H9 (cell line): ENCODE data around the gene SPTBN5. TPM values are rescaled to one million over a fixed set of nuclear protein-coding genes. Genes with fewer than 3 reads are reported as not detected.
A peak's percentile ranks its signal among the peaks of the same experiment; 100 is the strongest.

ENCODE experiments used
- DNase-seq: peaks from one replicate; pipeline ENCODE4 v3.0.0-alpha.2; 2017
- H2AFZ ChIP-seq: one replicate; pipeline ENCODE4 v1.6.1; 2013; ENCODE audit warnings: mild to moderate bottlenecking, low read length, control low read depth, moderate library complexity
- H2AK5ac ChIP-seq: 2 replicates; pipeline ENCODE4 v1.6.1; 2013; ENCODE audit warnings: low read length, control low read depth, mixed read lengths; ENCODE audit not compliant: insufficient read length
- H2BK120ac ChIP-seq: one replicate; pipeline ENCODE4 v1.6.1; 2013; ENCODE audit warnings: low read depth, mild to moderate bottlenecking, low read length, control low read depth, inconsistent platforms; ENCODE audit not compliant: poor library complexity, severe bottlenecking
- H2BK12ac ChIP-seq: 2 replicates; pipeline ENCODE4 v1.6.1; 2013; ENCODE audit warnings: low read length, control low read depth, mixed read lengths, low read depth; ENCODE audit not compliant: insufficient read length
- H2BK15ac ChIP-seq: 2 replicates; pipeline ENCODE4 v1.6.1; 2013; ENCODE audit warnings: low read depth, low read length, control low read depth
- H2BK20ac ChIP-seq: one replicate; pipeline ENCODE4 v1.6.1; 2013; ENCODE audit warnings: low read depth, mild to moderate bottlenecking, low read length, control low read depth, inconsistent platforms; ENCODE audit not compliant: poor library complexity, severe bottlenecking
- H2BK5ac ChIP-seq: 2 replicates; pipeline ENCODE4 v1.6.1; 2013; ENCODE audit warnings: low read length, control low read depth, mixed read lengths; ENCODE audit not compliant: insufficient read length
- H3K14ac ChIP-seq: 2 replicates; pipeline ENCODE4 v1.6.1; 2013; ENCODE audit warnings: low read length, control low read depth; ENCODE audit not compliant: insufficient read depth
- H3K18ac ChIP-seq: 2 replicates; pipeline ENCODE4 v1.6.1; 2013; ENCODE audit warnings: low read depth, mild to moderate bottlenecking, mixed read lengths, low read length, control low read depth; ENCODE audit not compliant: insufficient read length
- H3K23ac ChIP-seq: 2 replicates; pipeline ENCODE4 v1.6.1; 2013; ENCODE audit warnings: low read length, control low read depth, mixed read lengths, low read depth; ENCODE audit not compliant: insufficient read length
- H3K23me2 ChIP-seq: 2 replicates; pipeline ENCODE4 v1.6.1; 2013; ENCODE audit warnings: low read depth, mild to moderate bottlenecking, mixed read lengths, low read length, control low read depth; ENCODE audit not compliant: insufficient read length, poor library complexity, severe bottlenecking
- H3K27ac ChIP-seq: 2 replicates; pipeline ENCODE4 v1.5.1; 2013; ENCODE audit warnings: low read length, control low read depth, mixed read lengths, low read depth; ENCODE audit not compliant: insufficient read length
- H3K27me3 ChIP-seq: 2 replicates; pipeline ENCODE4 v1.6.1; 2013; ENCODE audit warnings: low read length, control low read depth, inconsistent platforms; ENCODE audit not compliant: insufficient read depth
- H3K4ac ChIP-seq: 2 replicates; pipeline ENCODE4 v1.6.1; 2013; ENCODE audit warnings: low read depth, mild to moderate bottlenecking, control low read depth, inconsistent platforms, low read length, moderate library complexity
- H3K4me1 ChIP-seq: 2 replicates; pipeline ENCODE4 v1.6.1; 2013; ENCODE audit warnings: low read length, control low read depth, inconsistent platforms; ENCODE audit not compliant: insufficient read depth
- H3K4me2 ChIP-seq: 2 replicates; pipeline ENCODE4 v1.6.1; 2013; ENCODE audit warnings: low read length, control low read depth, mixed read lengths; ENCODE audit not compliant: insufficient read length, insufficient read depth
- H3K56ac ChIP-seq: 2 replicates; pipeline ENCODE4 v1.6.1; 2013; ENCODE audit warnings: low read depth, mild to moderate bottlenecking, mixed read lengths, low read length, control low read depth; ENCODE audit not compliant: insufficient read length
- H3K79me1 ChIP-seq: 2 replicates; pipeline ENCODE4 v1.6.1; 2013; ENCODE audit warnings: low read depth, mild to moderate bottlenecking, moderate library complexity, low read length, control low read depth, inconsistent platforms; ENCODE audit not compliant: insufficient read depth, poor library complexity, severe bottlenecking
- H3K79me2 ChIP-seq: 2 replicates; pipeline ENCODE4 v1.6.1; 2013; ENCODE audit warnings: low read length, control low read depth, inconsistent platforms; ENCODE audit not compliant: insufficient read depth
- H3K9ac ChIP-seq: 2 replicates; pipeline ENCODE4 v1.6.1; 2013; ENCODE audit warnings: low read length, control low read depth, mixed read lengths; ENCODE audit not compliant: insufficient read length; ENCODE audit errors: extremely low read depth
- H3K9me3 ChIP-seq: one replicate; pipeline ENCODE4 v1.6.1; 2013; ENCODE audit warnings: low read depth, low read length, inconsistent platforms; ENCODE audit not compliant: control insufficient read depth
- H3T11ph ChIP-seq: one replicate; pipeline ENCODE4 v1.6.1; 2013; ENCODE audit warnings: mild to moderate bottlenecking, low read length, control low read depth, inconsistent platforms
- H4K20me1 ChIP-seq: one replicate; pipeline ENCODE4 v1.6.1; 2013; ENCODE audit not compliant: control insufficient read depth, insufficient read length, insufficient read depth
- H4K5ac ChIP-seq: 2 replicates; pipeline ENCODE4 v1.6.1; 2013; ENCODE audit warnings: low read depth, mild to moderate bottlenecking, mixed read lengths, low read length, control low read depth; ENCODE audit not compliant: insufficient read length
- H4K8ac ChIP-seq: replicated peaks from 2 replicates; pipeline ENCODE4 v1.6.1; 2013; ENCODE audit warnings: low read length, control low read depth, mixed read lengths, low read depth; ENCODE audit not compliant: insufficient read length
- H4K91ac ChIP-seq: 2 replicates; pipeline ENCODE4 v1.6.1; 2013; ENCODE audit warnings: low read depth, mild to moderate bottlenecking, moderate library complexity, mixed read lengths, low read length, control low read depth; ENCODE audit not compliant: insufficient read length
- H3K27ac Mint-ChIP-seq, 3 experiments: 2 replicates in 2 of 3; 3 replicates in 1 of 3; pipeline ENCODE4 v1.8.0; 2020 to 2021; ENCODE audit warnings: mixed read lengths in 3 of 3, mild to moderate bottlenecking in 1 of 3, moderate library complexity in 1 of 3
- H3K27me3 Mint-ChIP-seq: 2 replicates; pipeline ENCODE4 v1.8.0; 2021; ENCODE audit warnings: low read depth, mild to moderate bottlenecking, moderate library complexity, mixed read lengths
- H3K36me3 Mint-ChIP-seq, 3 experiments: 2 replicates in 2 of 3; 3 replicates in 1 of 3; pipeline ENCODE4 v1.8.0; 2020 to 2021; ENCODE audit warnings: low read depth in 3 of 3, mixed read lengths in 3 of 3; ENCODE audit not compliant: insufficient read depth in 1 of 3
- H3K4me1 Mint-ChIP-seq, 2 experiments: 2 replicates each; pipeline ENCODE4 v1.8.0; 2020; ENCODE audit warnings: mixed read lengths in 2 of 2
- H3K4me3 Mint-ChIP-seq, 2 experiments: 2 replicates in 1 of 2; 3 replicates in 1 of 2; pipeline ENCODE4 v1.8.0; 2020 to 2021; ENCODE audit warnings: mild to moderate bottlenecking in 2 of 2, mixed read lengths in 2 of 2, moderate library complexity in 1 of 2
- H3K9me3 Mint-ChIP-seq, 2 experiments: 2 replicates in 1 of 2; 3 replicates in 1 of 2; pipeline ENCODE4 v1.8.0; 2020; ENCODE audit warnings: mild to moderate bottlenecking in 2 of 2, mixed read lengths in 2 of 2, moderate library complexity in 1 of 2
- CTCF ChIP-seq: fragments of 200-600 bp; sonication (generic); conservative IDR thresholded peaks from 3 replicates; pipeline ENCODE4 v1.8.0; 2021; ENCODE audit warnings: antibody characterized with exemption, mild to moderate bottlenecking
- WGBS: extraction: QIAGEN DNeasy Blood & Tissue Kit; methylation state at CpG from one replicate; pipeline ENCODE4 v1.1.7; 2013; ENCODE audit warnings: missing lambda C conversion rate, low lambda C conversion rate, mixed read lengths; ENCODE audit not compliant: insufficient read length; ENCODE audit errors: extremely low coverage; 5-methylcytosine and 5-hydroxymethylcytosine counted together
- total RNA-seq: library from RNA; stranded (reverse); gene quantifications from 2 replicates; pipeline ENCODE4 v1.2.1, GENCODE V29; 2021

The SPTBN5 gene
- total RNA-seq, 1 experiment from 2014 or later: 0.90 TPM

GRCh38 chr15:41813426-41813825, 80.4 kb downstream of the SPTBN5 start:
- no peaks in the 10 kb centered on the region for H3K9me3 ChIP-seq
- no peak for DNase-seq
- H2BK20ac ChIP-seq: no peak overlapping the region
- no peak overlapping the region for H2BK120ac ChIP-seq
- no peak overlapping the region for H3K27ac ChIP-seq
- H4K20me1 ChIP-seq: no peaks in the 10 kb centered on the region
- H3K27me3 Mint-ChIP-seq: no peaks in the 10 kb centered on the region
- H2AK5ac ChIP-seq: no peak overlapping the region
- peaks cover 1 to 9% (median 3%) of the 10 kb centered on the region in 3 experiments; a peak in 3 of 7 replicates for H3K36me3 Mint-ChIP-seq
- no peak overlapping the region for H2BK15ac ChIP-seq
- H2BK12ac ChIP-seq: no peak overlapping the region
- H3K79me2 ChIP-seq: no peaks in the 10 kb centered on the region
- no peaks in the 10 kb centered on the region for H3K23me2 ChIP-seq
- no peak overlapping the region for H3K4ac ChIP-seq
- H3K27me3 ChIP-seq: no peaks in the 10 kb centered on the region
- no peak overlapping the region for H4K5ac ChIP-seq
- no peak overlapping the region for H3K23ac ChIP-seq
- H4K8ac ChIP-seq: no peak overlapping the region
- H3K27ac Mint-ChIP-seq: peak overlapping the region in 1 of 3 experiments; percentile 70; a peak in 2 of 7 replicates
- H3K18ac ChIP-seq: no peak overlapping the region
- no peak for TF ChIP-seq CTCF
- peaks cover 3 to 5% of the 10 kb centered on the region in 2 experiments for H3K4me1 Mint-ChIP-seq
- H4K91ac ChIP-seq: no peak overlapping the region
- H2AFZ ChIP-seq: no peak overlapping the region
- H3K9ac ChIP-seq: no peak overlapping the region
- WGBS: no CpG with 5 or more reads among the region's 8 CpGs
- H3K4me2 ChIP-seq: no peak overlapping the region
- no peaks in the 10 kb centered on the region for H3K9me3 Mint-ChIP-seq
- no peak overlapping the region; the same call in 1 of the 2 replicates for H3K14ac ChIP-seq
- H3K4me1 ChIP-seq: no peaks in the 10 kb centered on the region
- no peak overlapping the region for H3K56ac ChIP-seq
- no peak overlapping the region for H2BK5ac ChIP-seq
- no peak overlapping the region for H3K4me3 Mint-ChIP-seq
- H3K79me1 ChIP-seq: no peaks in the 10 kb centered on the region
- H3T11ph ChIP-seq: no peak overlapping the region
